ENCODE data around the gene TMUB1. TPM values are rescaled to one million over a fixed set of nuclear protein-coding genes. Genes with fewer than 3 reads are reported as not detected.

The TMUB1 gene
- total RNA-seq, 3 donors from 2014 or later (not counting 1 experiment from before 2014, with no cell fraction given): 44.1 to 49.8 (median 47.3) TPM

DNA sequence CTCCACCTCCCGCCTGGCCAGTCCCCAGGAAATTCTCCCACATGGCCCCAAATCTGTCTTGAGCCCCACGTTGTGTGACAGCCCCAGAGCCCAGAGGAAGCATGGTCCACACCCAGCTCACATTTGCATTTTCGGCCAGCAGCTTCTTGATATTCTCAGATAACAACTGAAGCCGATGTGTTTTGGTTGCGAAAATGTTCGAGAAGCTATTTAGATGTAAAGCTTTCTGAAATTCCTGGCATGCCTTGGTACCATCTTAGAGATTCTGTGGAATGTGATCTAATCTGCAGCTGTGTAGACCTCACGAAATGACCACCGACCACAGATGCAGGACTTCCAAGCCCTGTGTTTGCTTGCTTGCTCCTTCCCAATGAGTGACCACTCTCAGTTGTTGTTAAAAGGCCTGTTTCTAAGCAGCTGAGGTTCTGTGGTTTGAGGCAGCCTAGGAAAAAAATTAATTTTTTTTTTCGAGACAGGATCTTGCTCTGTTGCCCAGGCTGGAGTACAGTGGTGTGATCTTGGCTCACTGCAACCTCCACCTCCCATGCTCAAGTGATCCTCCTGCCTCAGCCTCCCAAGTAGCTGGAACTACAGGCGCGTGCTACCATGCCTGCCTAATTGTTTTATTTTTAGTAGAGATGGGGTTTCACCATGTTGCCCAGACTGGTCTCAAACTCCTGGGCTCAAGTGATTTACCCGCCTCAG is 15.1 kb downstream of the TMUB1 start:
- ATAC-seq: no peak
- no peaks in the 10 kb centered on the region for H3K9me3 ChIP-seq (ENCODE audit: control insufficient read depth, insufficient read depth, low read length)
- H3K36me3 Mint-ChIP-seq: no peaks in the 10 kb centered on the region

DNA sequence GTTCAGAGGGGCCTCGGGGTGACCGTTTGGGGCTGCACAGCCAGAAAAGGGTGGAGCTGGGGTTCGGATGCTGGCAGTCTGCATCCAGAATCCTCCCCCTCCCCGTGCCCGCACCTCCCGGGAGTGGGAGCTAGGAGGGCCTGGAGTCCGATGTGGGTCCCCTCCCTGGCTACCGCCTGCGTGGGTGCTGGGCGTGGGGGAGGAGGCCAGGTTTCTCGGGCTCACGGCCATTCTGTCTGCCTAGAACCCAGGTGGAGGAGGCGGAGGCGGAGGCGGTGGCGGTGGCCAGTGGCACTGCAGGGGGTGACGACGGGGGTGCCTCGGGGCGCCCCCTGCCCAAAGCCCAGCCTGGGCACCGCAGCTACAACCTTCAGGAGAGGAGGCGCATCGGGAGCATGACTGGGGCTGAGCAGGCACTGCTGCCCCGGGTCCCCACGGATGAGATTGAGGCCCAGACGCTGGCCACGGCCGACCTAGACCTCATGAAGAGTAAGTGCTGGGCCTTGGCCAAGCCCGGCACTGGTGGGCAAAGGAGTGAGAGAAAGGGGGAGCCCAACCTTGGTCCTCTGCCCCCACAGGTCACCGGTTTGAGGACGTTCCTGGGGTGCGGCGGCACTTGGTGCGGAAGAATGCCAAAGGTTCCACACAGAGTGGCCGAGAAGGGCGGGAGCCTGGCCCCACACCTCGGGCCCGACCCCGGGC is 16.9 kb downstream of the TMUB1 start:
- no peak overlapping the region for H3K4me3 Mint-ChIP-seq
- DNase-seq (no peak), ATAC-seq (no peak)
- Histone ChIP-seq H3K4me3 (ENCODE audit: low read length) (no peak overlapping the region), H3K9me3 (ENCODE audit: control insufficient read depth, insufficient read depth, low read length) (no peaks in the 10 kb centered on the region), H3K36me3 (ENCODE audit: control insufficient read depth, insufficient read depth, low read length) (peaks cover 45% of the 10 kb centered on the region), H3K27me3 (ENCODE audit: control insufficient read depth, insufficient read depth, low read length) (no peaks in the 10 kb centered on the region), H3K27ac (ENCODE audit: low read length) (no peak overlapping the region), H3K4me1 (ENCODE audit: control insufficient read depth, insufficient read depth, low read length) (no peaks in the 10 kb centered on the region)
- H3K4me1 Mint-ChIP-seq: peaks cover 0 to 6% of the 10 kb centered on the region in 2 donors
- H3K36me3 Mint-ChIP-seq: no peaks in the 10 kb centered on the region
- intact Hi-C loops (cut with micrococcal nuclease): no loop called here
- TF ChIP-seq, protein P1, sequence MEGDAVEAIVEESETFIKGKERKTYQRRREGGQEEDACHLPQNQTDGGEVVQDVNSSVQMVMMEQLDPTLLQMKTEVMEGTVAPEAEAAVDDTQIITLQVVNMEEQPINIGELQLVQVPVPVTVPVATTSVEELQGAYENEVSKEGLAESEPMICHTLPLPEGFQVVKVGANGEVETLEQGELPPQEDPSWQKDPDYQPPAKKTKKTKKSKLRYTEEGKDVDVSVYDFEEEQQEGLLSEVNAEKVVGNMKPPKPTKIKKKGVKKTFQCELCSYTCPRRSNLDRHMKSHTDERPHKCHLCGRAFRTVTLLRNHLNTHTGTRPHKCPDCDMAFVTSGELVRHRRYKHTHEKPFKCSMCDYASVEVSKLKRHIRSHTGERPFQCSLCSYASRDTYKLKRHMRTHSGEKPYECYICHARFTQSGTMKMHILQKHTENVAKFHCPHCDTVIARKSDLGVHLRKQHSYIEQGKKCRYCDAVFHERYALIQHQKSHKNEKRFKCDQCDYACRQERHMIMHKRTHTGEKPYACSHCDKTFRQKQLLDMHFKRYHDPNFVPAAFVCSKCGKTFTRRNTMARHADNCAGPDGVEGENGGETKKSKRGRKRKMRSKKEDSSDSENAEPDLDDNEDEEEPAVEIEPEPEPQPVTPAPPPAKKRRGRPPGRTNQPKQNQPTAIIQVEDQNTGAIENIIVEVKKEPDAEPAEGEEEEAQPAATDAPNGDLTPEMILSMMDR (IDR thresholded peaks at IDR 0.05): no peak
- H3K27me3 Mint-ChIP-seq (ENCODE audit: low read depth in 2 of 2): no peaks in the 10 kb centered on the region
- 98% methylated on average over 39 of the region's 39 CpGs for WGBS (ENCODE audit: insufficient coverage)
- H3K27ac Mint-ChIP-seq: no peak overlapping the region
- no peaks in the 10 kb centered on the region for H3K9me3 Mint-ChIP-seq

More for the DNA sequence above, 15.1 kb downstream of the TMUB1 start:
- 92% methylated on average over 12 of the region's 12 CpGs for WGBS (ENCODE audit: insufficient coverage)
- Mint-ChIP-seq H3K9me3 (no peaks in the 10 kb centered on the region), H3K4me1 (no peaks in the 10 kb centered on the region), H3K27me3 (ENCODE audit: low read depth in 2 of 2) (no peaks in the 10 kb centered on the region), H3K27ac (no peak overlapping the region), H3K4me3 (no peak overlapping the region)
- intact Hi-C loops (cut with micrococcal nuclease): no loop called here
- H3K4me3 ChIP-seq (ENCODE audit: low read length): no peak overlapping the region
- H3K36me3 ChIP-seq (ENCODE audit: control insufficient read depth, insufficient read depth, low read length): peaks cover 53% of the 10 kb centered on the region
- no peaks in the 10 kb centered on the region for H3K4me1 ChIP-seq (ENCODE audit: control insufficient read depth, insufficient read depth, low read length)
- no peak overlapping the region for H3K27ac ChIP-seq (ENCODE audit: low read length)
- no peak for DNase-seq
- TF ChIP-seq, protein P1 (IDR thresholded peaks at IDR 0.05): no peak
- no peaks in the 10 kb centered on the region for H3K27me3 ChIP-seq (ENCODE audit: control insufficient read depth, insufficient read depth, low read length)

DNA sequence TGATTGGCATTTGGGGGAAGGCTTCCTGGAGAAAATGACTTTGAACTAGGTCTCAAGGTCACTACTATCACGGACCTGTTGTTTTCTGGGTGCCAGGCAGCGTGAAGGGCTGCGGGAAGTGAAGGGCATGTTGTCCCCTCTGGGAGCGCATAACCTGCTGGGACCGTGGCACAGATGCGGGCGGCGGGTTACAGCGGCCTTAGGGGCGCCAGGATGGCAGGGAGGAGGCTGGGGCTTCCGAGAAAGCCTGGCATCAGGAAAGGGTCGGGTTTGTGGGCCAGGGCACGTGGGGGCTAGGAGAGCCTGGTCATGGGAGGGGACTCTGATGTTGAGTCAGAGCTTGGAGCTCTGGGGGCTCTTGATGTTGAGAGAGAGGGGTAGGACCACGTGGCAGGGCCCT is 17.8 kb downstream of the TMUB1 start:
- Mint-ChIP-seq H3K36me3 (no peaks in the 10 kb centered on the region), H3K9me3 (no peaks in the 10 kb centered on the region), H3K4me1 (peaks cover 0 to 15% of the 10 kb centered on the region in 2 donors), H3K27ac (no peak overlapping the region), H3K4me3 (no peak overlapping the region), H3K27me3 (ENCODE audit: low read depth in 2 of 2) (no peaks in the 10 kb centered on the region)
- H3K36me3 ChIP-seq (ENCODE audit: control insufficient read depth, insufficient read depth, low read length): peaks cover 38% of the 10 kb centered on the region
- ATAC-seq (no peak), DNase-seq (no peak)
- no peak overlapping the region for H3K27ac ChIP-seq (ENCODE audit: low read length)
- no peaks in the 10 kb centered on the region for H3K27me3 ChIP-seq (ENCODE audit: control insufficient read depth, insufficient read depth, low read length)
- 96% methylated on average over 14 of the region's 14 CpGs for WGBS (ENCODE audit: insufficient coverage)
- no peak overlapping the region for H3K4me3 ChIP-seq (ENCODE audit: low read length)
- intact Hi-C loops (cut with micrococcal nuclease): no loop called here
- peaks cover 7% of the 10 kb centered on the region for H3K4me1 ChIP-seq (ENCODE audit: control insufficient read depth, insufficient read depth, low read length)
- H3K9me3 ChIP-seq (ENCODE audit: control insufficient read depth, insufficient read depth, low read length): no peaks in the 10 kb centered on the region
- TF ChIP-seq, protein P1 (IDR thresholded peaks at IDR 0.05): no peak

Measured in natural killer cell (primary cell).